Measurements from ENCODE around the gene SNAPC3.
"Not testable (repeated sequence)": the region's sequence is repeated elsewhere in the genome, so short reads cannot be mapped to it uniquely, and the experiment has no call there.

SNAPC3 gene

GRCh38 chr9:15421990-15422371 is 695 bp upstream of the SNAPC3 start:
- POLR2A ChIA-PET (ENCODE audit: low non-redundant PET): no interaction called here

GRCh38 chr9:15423231-15423985 is 732 bp downstream of the SNAPC3 start:
- ChIA-PET POLR2A (ENCODE audit: low non-redundant PET) (no interaction called here), CTCF (interaction anchor here (0.6 to 1.0 kb wide), 2 partner anchors 112 to 215 kb away, joined by 3 read pairs; no protein-coding TSS in a partner anchor)
- TF ChIP-seq CTCF (conservative IDR thresholded peaks at IDR 0.05; ENCODE audit: low read depth): no peak
- DNase-seq (ENCODE audit: low spot score): peak; percentile 17
- peak overlapping the region; percentile 79 for H3K27ac ChIP-seq

More at GRCh38 chr9:15421990-15422371, 695 bp upstream of the SNAPC3 start:
- TF ChIP-seq CTCF (conservative IDR thresholded peaks at IDR 0.05; ENCODE audit: low read depth): no peak
- CTCF ChIA-PET: no interaction called here
- H3K27ac ChIP-seq: peak overlapping the region; percentile 79
- DNase-seq (ENCODE audit: low spot score): no peak

GRCh38 chr9:15426019-15426418 is 3.3 kb downstream of the SNAPC3 start:
- DNase-seq (ENCODE audit: low spot score): no peak
- H3K27ac ChIP-seq: no peak overlapping the region
- ChIA-PET POLR2A (ENCODE audit: low non-redundant PET) (no interaction called here), CTCF (no interaction called here)
- TF ChIP-seq CTCF (conservative IDR thresholded peaks at IDR 0.05; ENCODE audit: low read depth): no peak

GRCh38 chr9:15427702-15428101 is 5.0 kb downstream of the SNAPC3 start:
- H3K27ac ChIP-seq; POLR2A ChIA-PET (ENCODE audit: low non-redundant PET); DNase-seq (ENCODE audit: low spot score): not testable (repeated sequence)
- CTCF ChIA-PET: interaction anchor here (0.6 kb wide), 1 partner anchor 1025 kb away, joined by 3 read pairs; no protein-coding TSS in a partner anchor

GRCh38 chr9:15430920-15431844 is 8.5 kb downstream of the SNAPC3 start:
- ChIA-PET POLR2A (ENCODE audit: low non-redundant PET) (no interaction called here), CTCF (interaction anchor here (0.6 kb wide), 1 partner anchor 1075 kb away, joined by 3 read pairs; no protein-coding TSS in a partner anchor)
- no peak for DNase-seq (ENCODE audit: low spot score)
- no peak for TF ChIP-seq CTCF (conservative IDR thresholded peaks at IDR 0.05; ENCODE audit: low read depth)
- H3K27ac ChIP-seq: no peak overlapping the region

GRCh38 chr9:15433191-15433590 is 10.5 kb downstream of the SNAPC3 start:
- no peak for DNase-seq (ENCODE audit: low spot score)
- no peak for TF ChIP-seq CTCF (conservative IDR thresholded peaks at IDR 0.05; ENCODE audit: low read depth)
- ChIA-PET CTCF (interaction anchor here (0.8 kb wide), 1 partner anchor 129 kb away, joined by 3 read pairs; no protein-coding TSS in a partner anchor), POLR2A (ENCODE audit: low non-redundant PET) (no interaction called here)
- no peak overlapping the region for H3K27ac ChIP-seq

All from RWPE1 (cell line).